Stimulated activated CD8-positive, alpha-beta memory T cell treated with anti-CD3 and anti-CD28 coated beads, Interleukin-7, amount 100 ng/mL, for 24 hours (primary cell): ENCODE data around the gene SH2D3C.
"Not testable (repeated sequence)": the region's sequence is repeated elsewhere in the genome, so short reads cannot be mapped to it uniquely, and the experiment has no call there.

Experiments used
- DNase-seq: peaks from one replicate; pipeline ENCODE4 v3.0.0-alpha.2; 2020; ENCODE audit warnings: low read depth

Gene SH2D3C

GRCh38 chr9:127785023-127785932 lies 6.8 kb upstream of the SH2D3C start:
- DNase-seq: peak; percentile 80

- peak; percentile 48 for DNase-seq
Observed at GRCh38 chr9:127783111-127784008, 4.9 kb upstream of the SH2D3C start.

- no peak for DNase-seq
Observed at GRCh38 chr9:127781806-127782205, 3.3 kb upstream of the SH2D3C start.

GRCh38 chr9:127780909-127781308 lies 2.4 kb upstream of the SH2D3C start:
- not testable (repeated sequence) for DNase-seq

- no peak for DNase-seq
Observed at GRCh38 chr9:127780126-127780885, 1.8 kb upstream of the SH2D3C start.

- no peak for DNase-seq
Observed at GRCh38 chr9:127779136-127779981, 893 bp upstream of the SH2D3C start.

GRCh38 chr9:127777368-127777980 lies 992 bp downstream of the SH2D3C start:
- no peak for DNase-seq

GRCh38 chr9:127776924-127777289 lies 1.6 kb downstream of the SH2D3C start:
- no peak for DNase-seq

GRCh38 chr9:127776195-127776923 lies 2.1 kb downstream of the SH2D3C start:
- DNase-seq: no peak

- DNase-seq: no peak
Observed at GRCh38 chr9:127773981-127774380, 4.5 kb downstream of the SH2D3C start.

GRCh38 chr9:127773272-127773671 lies 5.2 kb downstream of the SH2D3C start:
- DNase-seq: no peak

GRCh38 chr9:127772603-127773002 lies 5.9 kb downstream of the SH2D3C start:
- DNase-seq: no peak

- DNase-seq: no peak
Observed at GRCh38 chr9:127771570-127772189, 6.8 kb downstream of the SH2D3C start.

GRCh38 chr9:127770905-127771569 lies 7.4 kb downstream of the SH2D3C start:
- DNase-seq: peak; percentile 92

GRCh38 chr9:127770583-127770904 lies 7.9 kb downstream of the SH2D3C start:
- DNase-seq: no peak

- DNase-seq: no peak
Observed at GRCh38 chr9:127769929-127770582, 8.4 kb downstream of the SH2D3C start.

GRCh38 chr9:127769101-127769500 lies 9.4 kb downstream of the SH2D3C start:
- no peak for DNase-seq

- DNase-seq: no peak
Observed at GRCh38 chr9:127768698-127769097, 9.8 kb downstream of the SH2D3C start.

GRCh38 chr9:127767909-127768331 lies 10.5 kb downstream of the SH2D3C start:
- DNase-seq: no peak
